HEK293T (cell line): ENCODE results near the gene RHBDL1.

Source experiments
- CTCF ChIA-PET: fragments of 350-600 bp; formaldehyde crosslinking; extraction: SDS; loops from one replicate; lab custom pipeline; 2021; ENCODE audit warnings: antibody characterized with exemption, inconsistent platforms; lab: Yijun Ruan, JAX
- POLR2A ChIA-PET: fragments of 350-600 bp; formaldehyde crosslinking; extraction: SDS; loops from one replicate; lab custom pipeline; 2020; ENCODE audit warnings: antibody characterized with exemption, inconsistent platforms; lab: Yijun Ruan, JAX
- DNase-seq: peaks from one replicate; pipeline ENCODE4 v3.0.0; 2012; ENCODE audit warnings: mixed read lengths; ENCODE audit errors: extremely low spot score
- ARNT ChIP-seq: fragments of 450-650 bp; IDR thresholded peaks from 2 replicates; pipeline ENCODE4 v1.6.1; 2017; ENCODE audit warnings: mild to moderate bottlenecking
- BHLHE40 ChIP-seq: fragments of 450-650 bp; IDR thresholded peaks from 2 replicates; pipeline ENCODE4 v1.6.1; 2016; ENCODE audit warnings: mild to moderate bottlenecking, moderate library complexity, borderline replicate concordance
- CTBP1 ChIP-seq: fragments of 450-650 bp; IDR thresholded peaks from 2 replicates; pipeline ENCODE4 v1.6.1; 2016; ENCODE audit warnings: borderline replicate concordance
- ELF4 ChIP-seq: fragments of 450-650 bp; IDR thresholded peaks from 2 replicates; pipeline ENCODE4 v1.6.1; 2017; ENCODE audit warnings: antibody characterized with exemption
- FOXA1 ChIP-seq: fragments of 450-650 bp; IDR thresholded peaks from 2 replicates; pipeline ENCODE4 v1.6.1; 2016; ENCODE audit warnings: mild to moderate bottlenecking
- FOXK2 ChIP-seq: fragments of 450-650 bp; IDR thresholded peaks from 2 replicates; pipeline ENCODE4 v1.6.1; 2016; ENCODE audit warnings: mild to moderate bottlenecking
- FOXM1 ChIP-seq: fragments of 450-650 bp; IDR thresholded peaks from 2 replicates; pipeline ENCODE4 v1.6.1; 2017; ENCODE audit warnings: mild to moderate bottlenecking, borderline replicate concordance
- HDGF ChIP-seq: fragments of 450-650 bp; IDR thresholded peaks from 2 replicates; pipeline ENCODE4 v1.6.1; 2017; ENCODE audit warnings: antibody characterized with exemption, borderline replicate concordance
- L3MBTL2 ChIP-seq: fragments of 450-650 bp; conservative IDR thresholded peaks from 2 replicates; pipeline ENCODE4 v1.6.1; 2016; ENCODE audit warnings: mild to moderate bottlenecking
- LEF1 ChIP-seq: fragments of 450-650 bp; IDR thresholded peaks from 2 replicates; pipeline ENCODE4 v1.6.1; 2017; ENCODE audit warnings: mild to moderate bottlenecking, borderline replicate concordance
- NFRKB ChIP-seq: fragments of 450-650 bp; IDR thresholded peaks from 2 replicates; pipeline ENCODE4 v1.6.1; 2016; ENCODE audit warnings: mild to moderate bottlenecking, moderate library complexity
- PKNOX1 ChIP-seq: fragments of 450-650 bp; IDR thresholded peaks from 2 replicates; pipeline ENCODE4 v1.6.1; 2016
- SP1 ChIP-seq: fragments of 450-650 bp; IDR thresholded peaks from 2 replicates; pipeline ENCODE4 v1.6.1; 2017
- SUZ12 ChIP-seq: fragments of 450-650 bp; IDR thresholded peaks from 2 replicates; pipeline ENCODE4 v1.6.1; 2016; ENCODE audit warnings: mild to moderate bottlenecking
- TARDBP ChIP-seq: fragments of 450-650 bp; IDR thresholded peaks from 2 replicates; pipeline ENCODE4 v1.6.1; 2016
- ZNF384 ChIP-seq: fragments of 450-650 bp; IDR thresholded peaks from 2 replicates; pipeline ENCODE4 v1.6.1; 2016

RHBDL1 gene

GRCh38 chr16:659618-660017 lies 15.9 kb upstream of the RHBDL1 start:
- CTCF ChIA-PET = interaction anchor here (0.6 to 1.7 kb wide), 2 partner anchors 9 to 19 kb away, joined by 4 to 5 read pairs; no protein-coding TSS in a partner anchor
- POLR2A ChIA-PET = interaction anchor here (1.1 to 2.2 kb wide), 5 partner anchors 9 to 22 kb away, joined by 3 to 12 read pairs (median 6); partner anchors contain the start of genes RHBDL1, STUB1 and WDR90
- no peak for DNase-seq

GRCh38 chr16:660132-660458 lies 15.4 kb upstream of the RHBDL1 start:
- ChIA-PET CTCF (interaction anchor here (0.6 to 1.7 kb wide), 2 partner anchors 9 to 18 kb away, joined by 4 to 5 read pairs; no protein-coding TSS in a partner anchor), POLR2A (interaction anchor here (1.4 to 2.2 kb wide), 4 partner anchors 10 to 20 kb away, joined by 4 to 12 read pairs (median 6); partner anchors contain the start of genes RHBDL1, STUB1 and WDR90)
- TF ChIP-seq PKNOX1 = no peak
- no peak for TF ChIP-seq TARDBP
- TF ChIP-seq FOXA1 = no peak
- no peak for TF ChIP-seq SP1
- TF ChIP-seq L3MBTL2 = no peak
- no peak for TF ChIP-seq FOXM1
- TF ChIP-seq BHLHE40 = no peak
- TF ChIP-seq NFRKB = no peak
- TF ChIP-seq HDGF = no peak
- TF ChIP-seq LEF1 = no peak
- no peak for TF ChIP-seq ARNT
- no peak for TF ChIP-seq CTBP1
- no peak for TF ChIP-seq ZNF384
- no peak for TF ChIP-seq SUZ12
- TF ChIP-seq FOXK2 = no peak
- TF ChIP-seq ELF4 = no peak
- no peak for DNase-seq

More at GRCh38 chr16:659618-660017, 15.9 kb upstream of the RHBDL1 start:
- no peak for TF ChIP-seq ELF4
- TF ChIP-seq NFRKB = no peak
- no peak for TF ChIP-seq SUZ12
- TF ChIP-seq HDGF = no peak
- no peak for TF ChIP-seq FOXA1
- no peak for TF ChIP-seq FOXM1
- no peak for TF ChIP-seq PKNOX1
- TF ChIP-seq BHLHE40 = no peak
- no peak for TF ChIP-seq TARDBP
- TF ChIP-seq SP1 = no peak
- no peak for TF ChIP-seq CTBP1
- TF ChIP-seq L3MBTL2 = no peak
- no peak for TF ChIP-seq ARNT
- no peak for TF ChIP-seq ZNF384
- no peak for TF ChIP-seq FOXK2
- TF ChIP-seq LEF1 = no peak

GRCh38 chr16:660459-661183 lies 14.8 kb upstream of the RHBDL1 start:
- DNase-seq = peak; percentile 95
- ChIA-PET CTCF (interaction anchor here (0.6 to 1.7 kb wide), 2 partner anchors 10 to 18 kb away, joined by 4 to 5 read pairs; no protein-coding TSS in a partner anchor), POLR2A (interaction anchor here (1.5 to 2.2 kb wide), 3 partner anchors 10 to 20 kb away, joined by 4 to 12 read pairs (median 6); partner anchors contain the start of genes STUB1 and WDR90)
- TF ChIP-seq L3MBTL2 = no peak
- no peak for TF ChIP-seq ARNT
- no peak for TF ChIP-seq BHLHE40
- TF ChIP-seq HDGF = 0 out of 2 replicates have a peak, but pooled peaks have one; percentile 51

- 0 out of 2 replicates have a peak, but pooled peaks have one; percentile 41 for TF ChIP-seq HDGF
- TF ChIP-seq L3MBTL2 = no peak
- no peak for DNase-seq
- ChIA-PET CTCF (no interaction called here), POLR2A (interaction anchor here (1.5 to 2.2 kb wide), 3 partner anchors 11 to 19 kb away, joined by 4 to 12 read pairs (median 6); partner anchors contain the start of genes STUB1 and WDR90)
Observed at GRCh38 chr16:661184-661821, 14.2 kb upstream of the RHBDL1 start.

GRCh38 chr16:662095-662494 lies 13.4 kb upstream of the RHBDL1 start:
- ChIA-PET POLR2A (interaction anchor here (0.8 kb wide), 1 partner anchor 12 kb away, joined by 3 read pairs; the partner anchor contains the start of gene WDR90), CTCF (no interaction called here)
- no peak for DNase-seq
- TF ChIP-seq FOXK2 (no peak), FOXA1 (no peak), HDGF (no peak), ARNT (no peak), FOXM1 (no peak)

GRCh38 chr16:662597-662996 lies 12.9 kb upstream of the RHBDL1 start:
- CTCF ChIA-PET = no interaction called here
- POLR2A ChIA-PET = interaction anchor here (0.8 kb wide), 1 partner anchor 13 kb away, joined by 3 read pairs; the partner anchor contains the start of gene WDR90
- TF ChIP-seq ELF4 = no peak
- TF ChIP-seq NFRKB = no peak

More at GRCh38 chr16:662597-662996, 12.9 kb upstream of the RHBDL1 start:
- DNase-seq = no peak
